GM19099 (cell line): ENCODE data around the gene CDC20B.

Experiments used
- POLR2A ChIP-seq: IDR thresholded peaks from 3 replicates; pipeline ENCODE4 v1.6.1; 2011; ENCODE audit warnings: low read depth; ENCODE audit not compliant: insufficient read length; ENCODE audit errors: extremely low read depth

The CDC20B gene

GRCh38 chr5:55081541-55081940 lies 91.4 kb downstream of the CDC20B start:
- no peak for TF ChIP-seq POLR2A

GRCh38 chr5:55073211-55073610 lies 99.8 kb downstream of the CDC20B start:
- TF ChIP-seq POLR2A: no peak

- TF ChIP-seq POLR2A: no peak
Observed at GRCh38 chr5:55072666-55073065, 100.3 kb downstream of the CDC20B start.

GRCh38 chr5:55071413-55071812 lies 101.6 kb downstream of the CDC20B start:
- TF ChIP-seq POLR2A: no peak

- no peak for TF ChIP-seq POLR2A
Observed at GRCh38 chr5:55070968-55071367, 102.0 kb downstream of the CDC20B start.

- no peak for TF ChIP-seq POLR2A
Observed at GRCh38 chr5:55066277-55066676, 106.7 kb downstream of the CDC20B start.

- no peak for TF ChIP-seq POLR2A
Observed at GRCh38 chr5:55064523-55064922, 108.5 kb downstream of the CDC20B start.

GRCh38 chr5:55063899-55064298 lies 109.1 kb downstream of the CDC20B start:
- no peak for TF ChIP-seq POLR2A

- TF ChIP-seq POLR2A: no peak
Observed at GRCh38 chr5:55063220-55063863, 109.6 kb downstream of the CDC20B start.
